ENCODE measurements around the gene FLT3. TPM values are rescaled to one million over a fixed set of nuclear protein-coding genes. Genes with fewer than 3 reads are reported as not detected.

The FLT3 gene
- total and polyA plus RNA-seq, 3 donors from 2014 or later: 1.8 to 2.5 (median 2.4) TPM

DNA sequence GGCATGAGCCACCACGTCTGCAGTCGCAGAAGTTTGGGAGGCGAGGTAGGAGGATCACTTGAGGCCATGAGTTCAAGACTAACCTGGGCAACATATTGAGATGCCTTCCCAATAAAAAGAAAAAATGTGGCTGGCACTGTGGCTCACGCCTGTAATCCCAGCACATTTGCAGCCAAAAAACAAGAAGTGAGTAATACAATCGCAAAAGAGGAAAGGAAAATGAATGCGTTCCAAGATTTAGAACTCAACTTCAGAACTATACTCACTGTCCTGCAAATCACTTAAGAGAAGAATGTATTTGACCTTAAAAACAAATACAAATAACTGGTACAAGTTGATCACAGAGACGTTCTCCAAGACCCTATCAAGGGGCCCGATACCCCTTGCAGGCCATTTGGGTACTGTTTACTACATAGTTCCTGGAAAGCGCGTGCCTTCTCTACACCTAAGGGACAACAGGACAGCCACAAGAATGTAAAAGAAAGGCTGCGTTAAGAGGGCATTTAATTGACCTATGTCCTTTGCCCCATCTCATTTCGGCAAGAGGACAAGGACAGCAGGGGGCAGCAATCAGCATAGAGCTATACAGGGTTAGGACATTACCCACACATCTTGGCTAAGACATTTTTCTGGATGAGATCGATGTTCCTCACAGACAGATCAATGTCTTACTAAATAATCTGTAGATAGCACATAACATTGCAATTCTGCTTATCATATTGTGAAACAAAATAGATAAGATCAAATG lies 41.3 kb downstream of the FLT3 start:
- H3K27ac ChIP-seq: no peak overlapping the region
- H3K9me3 ChIP-seq: no peaks in the 10 kb centered on the region
- H3K4me1 ChIP-seq: no peaks in the 10 kb centered on the region
- H3K36me3 ChIP-seq (ENCODE audit: low read depth, missing control alignments): no peaks in the 10 kb centered on the region
- DNase-seq: peak; percentile 70
- TF ChIP-seq, protein P1, sequence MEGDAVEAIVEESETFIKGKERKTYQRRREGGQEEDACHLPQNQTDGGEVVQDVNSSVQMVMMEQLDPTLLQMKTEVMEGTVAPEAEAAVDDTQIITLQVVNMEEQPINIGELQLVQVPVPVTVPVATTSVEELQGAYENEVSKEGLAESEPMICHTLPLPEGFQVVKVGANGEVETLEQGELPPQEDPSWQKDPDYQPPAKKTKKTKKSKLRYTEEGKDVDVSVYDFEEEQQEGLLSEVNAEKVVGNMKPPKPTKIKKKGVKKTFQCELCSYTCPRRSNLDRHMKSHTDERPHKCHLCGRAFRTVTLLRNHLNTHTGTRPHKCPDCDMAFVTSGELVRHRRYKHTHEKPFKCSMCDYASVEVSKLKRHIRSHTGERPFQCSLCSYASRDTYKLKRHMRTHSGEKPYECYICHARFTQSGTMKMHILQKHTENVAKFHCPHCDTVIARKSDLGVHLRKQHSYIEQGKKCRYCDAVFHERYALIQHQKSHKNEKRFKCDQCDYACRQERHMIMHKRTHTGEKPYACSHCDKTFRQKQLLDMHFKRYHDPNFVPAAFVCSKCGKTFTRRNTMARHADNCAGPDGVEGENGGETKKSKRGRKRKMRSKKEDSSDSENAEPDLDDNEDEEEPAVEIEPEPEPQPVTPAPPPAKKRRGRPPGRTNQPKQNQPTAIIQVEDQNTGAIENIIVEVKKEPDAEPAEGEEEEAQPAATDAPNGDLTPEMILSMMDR (IDR thresholded peaks at IDR 0.05): peak in 2 of 3 experiments; percentile 19 to 21
- no peak for TF ChIP-seq POLR2A (IDR thresholded peaks at IDR 0.05)
- intact Hi-C loops (cut with DNase I; ENCODE audit: low total_unique reads): no loop called here
- no peak overlapping the region for H3K4me3 ChIP-seq
- 72 to 74% methylated on average over 13 of the region's 13 CpGs for WGBS, 2 donors
- no peaks in the 10 kb centered on the region for H3K27me3 ChIP-seq

GRCh38 chr13:28056970-28057712 lies 43.2 kb downstream of the FLT3 start:
- intact Hi-C loops (cut with DNase I; ENCODE audit: low total_unique reads): no loop called here
- no peak for DNase-seq
- no peaks in the 10 kb centered on the region for H3K4me1 ChIP-seq
- no peaks in the 10 kb centered on the region for H3K9me3 ChIP-seq
- no peaks in the 10 kb centered on the region for H3K27me3 ChIP-seq
- H3K36me3 ChIP-seq (ENCODE audit: low read depth, missing control alignments): no peaks in the 10 kb centered on the region
- 74 to 89% methylated on average over 13 of the region's 13 CpGs for WGBS, 2 donors
- TF ChIP-seq, protein P1 (IDR thresholded peaks at IDR 0.05): no peak
- no peak for TF ChIP-seq POLR2A (IDR thresholded peaks at IDR 0.05)
- no peak overlapping the region for H3K4me3 ChIP-seq
- H3K27ac ChIP-seq: no peak overlapping the region

DNA sequence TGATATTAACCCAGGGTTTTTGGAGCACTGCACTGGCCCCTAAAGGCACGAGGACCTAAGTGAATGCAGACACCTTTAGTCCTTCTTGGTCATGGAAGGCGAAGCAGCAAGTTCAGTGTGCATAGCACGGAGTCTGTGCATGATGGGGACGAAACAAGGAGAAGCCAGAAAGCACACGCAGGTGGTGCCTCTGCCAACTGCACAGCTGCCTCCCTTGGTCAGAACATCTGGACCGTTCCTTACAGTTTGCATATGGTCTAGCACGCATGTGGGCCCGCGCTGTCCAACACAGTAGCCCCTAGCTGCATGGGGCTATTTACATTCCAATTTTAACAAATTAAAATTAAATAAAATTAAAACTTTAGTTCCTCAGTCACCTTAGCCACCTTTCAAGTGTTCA lies 44.0 kb downstream of the FLT3 start:
- 77 to 81% methylated on average over 8 to 9 of the region's 9 CpGs for WGBS, 2 donors
- intact Hi-C loops (cut with DNase I; ENCODE audit: low total_unique reads): no loop called here
- no peaks in the 10 kb centered on the region for H3K9me3 ChIP-seq
- no peaks in the 10 kb centered on the region for H3K27me3 ChIP-seq
- no peak for DNase-seq
- H3K27ac ChIP-seq: no peak overlapping the region
- H3K4me1 ChIP-seq: no peaks in the 10 kb centered on the region
- H3K36me3 ChIP-seq (ENCODE audit: low read depth, missing control alignments): no peaks in the 10 kb centered on the region
- H3K4me3 ChIP-seq: no peak overlapping the region
- TF ChIP-seq, protein P1 (IDR thresholded peaks at IDR 0.05): no peak
- no peak for TF ChIP-seq POLR2A (IDR thresholded peaks at IDR 0.05)

DNA sequence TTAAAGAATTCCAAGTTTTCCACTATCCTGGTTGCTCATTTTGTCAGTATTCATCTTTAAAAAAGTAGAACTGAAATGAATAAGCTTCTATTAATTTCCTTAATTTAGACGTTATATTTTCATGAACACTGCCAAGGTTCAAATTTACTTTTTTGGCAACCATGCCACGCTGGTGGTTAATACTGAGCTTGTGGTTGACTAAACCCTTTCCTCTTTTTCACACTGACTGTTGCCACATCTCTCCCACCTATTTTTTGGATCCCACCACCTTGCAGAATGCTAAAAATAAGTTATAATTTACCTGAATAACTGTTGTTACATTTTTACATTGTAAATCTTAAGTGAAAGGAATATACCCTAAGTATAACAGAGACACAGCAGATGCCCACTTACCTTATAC lies 45.0 kb downstream of the FLT3 start:
- Histone ChIP-seq H3K4me1 (no peaks in the 10 kb centered on the region), H3K27me3 (no peaks in the 10 kb centered on the region), H3K9me3 (no peaks in the 10 kb centered on the region), H3K27ac (no peak overlapping the region), H3K36me3 (ENCODE audit: low read depth, missing control alignments) (no peaks in the 10 kb centered on the region), H3K4me3 (no peak overlapping the region)
- WGBS, 2 donors: 72 to 75% methylated on average over 2 of the region's 2 CpGs
- no peak for DNase-seq
- intact Hi-C loops (cut with DNase I; ENCODE audit: low total_unique reads): no loop called here
- TF ChIP-seq, protein P1 (IDR thresholded peaks at IDR 0.05): no peak
- TF ChIP-seq POLR2A (IDR thresholded peaks at IDR 0.05): no peak

All from testis (tissue), 3 donors.